Activated naive CD8-positive, alpha-beta T cell (primary cell): Measurements from ENCODE around the gene RPRD1B.

Experiments
- H3K27ac Mint-ChIP-seq: one replicate; pipeline ENCODE4 v1.8.0; 2021; ENCODE audit warnings: mixed read lengths
- H3K27me3 Mint-ChIP-seq: one replicate; pipeline ENCODE4 v1.8.0; 2021; ENCODE audit warnings: mixed read lengths
- H3K36me3 Mint-ChIP-seq: one replicate; pipeline ENCODE4 v1.8.0; 2021; ENCODE audit warnings: mixed read lengths
- H3K4me1 Mint-ChIP-seq: one replicate; pipeline ENCODE4 v1.8.0; 2021; ENCODE audit warnings: low read depth, mixed read lengths
- H3K4me3 Mint-ChIP-seq: one replicate; pipeline ENCODE4 v1.8.0; 2021; ENCODE audit warnings: mild to moderate bottlenecking, mixed read lengths
- H3K9me3 Mint-ChIP-seq: one replicate; pipeline ENCODE4 v1.8.0; 2021; ENCODE audit warnings: low read depth, mixed read lengths

RPRD1B gene

GRCh38 chr20:38044685-38045084 is 11.1 kb downstream of the RPRD1B start:
- peaks cover 17% of the 10 kb centered on the region for H3K36me3 Mint-ChIP-seq
- H3K27me3 Mint-ChIP-seq, result no peaks in the 10 kb centered on the region
- no peaks in the 10 kb centered on the region for H3K9me3 Mint-ChIP-seq
- no peak overlapping the region for H3K4me3 Mint-ChIP-seq
- H3K4me1 Mint-ChIP-seq, result peaks cover 57% of the 10 kb centered on the region
- no peak overlapping the region for H3K27ac Mint-ChIP-seq

DNA sequence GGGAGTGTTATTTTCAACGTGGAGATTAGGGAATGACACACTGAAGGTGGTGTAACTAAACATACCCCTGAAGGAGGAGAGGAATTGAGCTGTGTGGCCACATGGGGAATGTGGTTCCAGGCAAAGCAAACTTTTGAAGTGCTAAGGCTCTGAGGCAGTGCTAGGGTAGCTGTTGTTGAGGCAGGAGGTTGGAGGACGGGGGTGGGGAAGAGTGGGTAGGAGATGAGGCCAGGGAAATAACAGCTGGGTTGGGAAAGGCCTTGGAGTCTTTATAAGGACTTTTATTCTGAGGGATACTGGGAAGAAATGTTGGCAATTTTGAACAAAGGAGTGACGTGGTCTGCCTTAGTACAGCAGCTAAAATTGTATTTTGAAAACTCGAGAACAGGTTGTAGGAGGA is 13.0 kb downstream of the RPRD1B start:
- no peaks in the 10 kb centered on the region for H3K27me3 Mint-ChIP-seq

GRCh38 chr20:38049800-38050199 is 16.3 kb downstream of the RPRD1B start:
- Mint-ChIP-seq H3K9me3 (no peaks in the 10 kb centered on the region), H3K36me3 (peaks cover 13% of the 10 kb centered on the region), H3K27ac (peak overlapping the region; percentile 83), H3K27me3 (no peaks in the 10 kb centered on the region), H3K4me3 (no peak overlapping the region), H3K4me1 (peaks cover 56% of the 10 kb centered on the region)

More for the DNA sequence above, 13.0 kb downstream of the RPRD1B start:
- Mint-ChIP-seq H3K9me3 (no peaks in the 10 kb centered on the region), H3K4me1 (peaks cover 64% of the 10 kb centered on the region), H3K27ac (peak overlapping the region; percentile 59), H3K36me3 (peaks cover 19% of the 10 kb centered on the region), H3K4me3 (no peak overlapping the region)

DNA sequence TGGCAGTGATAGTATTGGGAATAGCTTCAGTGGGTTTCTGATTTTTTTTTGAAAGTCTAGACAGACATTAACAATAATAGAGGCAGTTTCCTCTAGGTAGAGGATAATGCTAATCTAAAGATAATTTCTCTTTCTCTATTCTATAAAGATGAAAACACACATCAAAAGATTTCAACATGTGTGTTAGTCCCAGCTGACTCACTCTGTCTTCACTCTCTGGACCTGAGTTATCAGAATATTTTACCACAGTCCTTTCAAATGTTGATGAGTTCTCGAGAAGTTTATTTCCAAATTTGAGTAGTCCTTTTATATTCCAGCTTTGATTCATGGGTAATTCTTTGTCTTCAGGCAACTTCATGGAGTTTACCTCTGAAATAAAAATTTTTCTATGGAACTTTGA is 17.1 kb downstream of the RPRD1B start:
- peak overlapping the region; percentile 83 for H3K27ac Mint-ChIP-seq
- H3K4me1 Mint-ChIP-seq, result peaks cover 54% of the 10 kb centered on the region
- H3K9me3 Mint-ChIP-seq, result no peaks in the 10 kb centered on the region
- H3K36me3 Mint-ChIP-seq, result peaks cover 13% of the 10 kb centered on the region
- no peaks in the 10 kb centered on the region for H3K27me3 Mint-ChIP-seq
- peak overlapping the region; percentile 14 for H3K4me3 Mint-ChIP-seq

DNA sequence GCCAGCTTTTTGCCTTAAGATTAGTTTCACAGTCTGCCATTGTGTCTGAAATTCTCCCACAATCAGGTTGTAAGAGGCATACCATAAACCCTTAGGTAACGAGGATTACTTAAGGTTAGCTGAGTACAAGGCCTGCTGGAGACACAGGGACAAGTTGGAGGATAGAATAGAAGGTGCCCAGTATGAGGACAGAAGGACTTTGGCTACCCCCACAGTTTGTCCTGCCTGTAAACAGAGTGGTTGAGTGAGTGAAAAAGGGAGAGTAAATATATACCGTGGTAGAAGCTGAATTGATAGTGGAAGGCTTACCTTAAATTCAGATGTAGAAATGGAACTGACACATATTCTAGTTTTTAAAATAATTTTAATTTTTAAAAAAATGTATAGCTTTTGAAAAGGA is 19.3 kb downstream of the RPRD1B start:
- no peak overlapping the region for H3K27ac Mint-ChIP-seq
- no peaks in the 10 kb centered on the region for H3K27me3 Mint-ChIP-seq
- no peak overlapping the region for H3K4me3 Mint-ChIP-seq
- H3K4me1 Mint-ChIP-seq, result peaks cover 55% of the 10 kb centered on the region
- H3K9me3 Mint-ChIP-seq, result no peaks in the 10 kb centered on the region
- H3K36me3 Mint-ChIP-seq, result peaks cover 12% of the 10 kb centered on the region

GRCh38 chr20:38054647-38055046 is 21.1 kb downstream of the RPRD1B start:
- Mint-ChIP-seq H3K27me3 (no peaks in the 10 kb centered on the region), H3K9me3 (no peaks in the 10 kb centered on the region), H3K27ac (no peak overlapping the region), H3K4me3 (no peak overlapping the region), H3K4me1 (peaks cover 51% of the 10 kb centered on the region), H3K36me3 (peaks cover 16% of the 10 kb centered on the region)

GRCh38 chr20:38055294-38055693 is 21.7 kb downstream of the RPRD1B start:
- Mint-ChIP-seq H3K27me3 (no peaks in the 10 kb centered on the region), H3K36me3 (peaks cover 17% of the 10 kb centered on the region), H3K4me1 (peaks cover 45% of the 10 kb centered on the region), H3K27ac (peak overlapping the region; percentile 23), H3K9me3 (no peaks in the 10 kb centered on the region), H3K4me3 (no peak overlapping the region)

GRCh38 chr20:38055848-38056247 is 22.3 kb downstream of the RPRD1B start:
- Mint-ChIP-seq H3K4me1 (peaks cover 39% of the 10 kb centered on the region), H3K27ac (peak overlapping the region; percentile 23), H3K27me3 (no peaks in the 10 kb centered on the region), H3K9me3 (no peaks in the 10 kb centered on the region), H3K4me3 (no peak overlapping the region), H3K36me3 (peaks cover 20% of the 10 kb centered on the region)

DNA sequence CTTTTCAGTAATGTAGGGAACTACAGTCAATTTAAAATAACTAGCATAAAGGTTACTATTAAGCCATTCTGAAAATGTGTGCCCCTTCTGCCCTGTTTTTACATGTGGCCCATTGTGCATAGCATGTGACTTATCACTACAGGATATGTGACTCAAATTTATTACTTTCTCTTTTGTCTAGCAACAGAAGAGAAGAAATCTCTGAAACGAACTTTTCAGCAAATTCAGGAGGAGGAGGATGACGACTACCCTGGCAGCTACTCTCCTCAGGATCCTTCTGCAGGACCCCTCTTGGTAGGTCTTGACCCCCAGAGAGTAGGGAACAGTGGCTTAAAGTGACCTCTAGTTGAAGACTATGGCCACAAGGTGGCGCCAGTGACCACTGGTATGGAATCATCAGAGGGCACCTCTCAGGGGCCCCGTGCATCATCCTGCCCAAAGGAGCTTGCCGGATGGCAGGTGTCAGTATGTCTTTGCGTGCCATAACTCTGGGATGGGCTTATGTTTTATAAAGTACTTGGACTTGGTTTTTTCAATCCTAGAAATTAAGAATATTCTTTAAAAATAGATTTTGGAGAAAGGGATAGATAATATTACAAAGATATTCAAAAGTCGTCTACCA is 23.9 kb downstream of the RPRD1B start:
- Mint-ChIP-seq H3K27ac (peak overlapping the region; percentile 95), H3K4me3 (peak overlapping the region; percentile 56), H3K4me1 (peaks cover 29% of the 10 kb centered on the region), H3K9me3 (no peaks in the 10 kb centered on the region), H3K36me3 (peaks cover 18% of the 10 kb centered on the region), H3K27me3 (no peaks in the 10 kb centered on the region)

DNA sequence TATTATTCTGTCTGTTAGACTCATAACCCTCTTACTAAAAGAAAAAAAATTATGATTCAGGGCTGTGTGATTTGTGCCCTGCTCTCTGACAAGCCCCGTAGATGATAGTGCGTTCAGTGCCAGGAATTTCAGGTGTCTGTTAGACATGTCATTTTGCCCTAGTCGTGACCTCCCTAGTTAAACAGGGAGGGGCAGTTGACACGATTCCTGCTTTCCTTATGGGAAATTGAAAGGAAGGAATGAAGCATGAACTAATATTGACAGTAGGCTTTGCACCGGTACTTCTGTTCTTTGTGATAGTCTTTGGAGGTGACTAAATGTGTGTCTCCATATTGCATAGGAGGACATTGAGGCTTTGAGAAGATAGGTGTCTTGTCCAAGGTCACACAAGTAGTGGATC is 26.3 kb downstream of the RPRD1B start:
- Mint-ChIP-seq H3K27me3 (no peaks in the 10 kb centered on the region), H3K27ac (no peak overlapping the region), H3K4me3 (no peak overlapping the region), H3K36me3 (peaks cover 15% of the 10 kb centered on the region), H3K9me3 (no peaks in the 10 kb centered on the region), H3K4me1 (peaks cover 21% of the 10 kb centered on the region)

DNA sequence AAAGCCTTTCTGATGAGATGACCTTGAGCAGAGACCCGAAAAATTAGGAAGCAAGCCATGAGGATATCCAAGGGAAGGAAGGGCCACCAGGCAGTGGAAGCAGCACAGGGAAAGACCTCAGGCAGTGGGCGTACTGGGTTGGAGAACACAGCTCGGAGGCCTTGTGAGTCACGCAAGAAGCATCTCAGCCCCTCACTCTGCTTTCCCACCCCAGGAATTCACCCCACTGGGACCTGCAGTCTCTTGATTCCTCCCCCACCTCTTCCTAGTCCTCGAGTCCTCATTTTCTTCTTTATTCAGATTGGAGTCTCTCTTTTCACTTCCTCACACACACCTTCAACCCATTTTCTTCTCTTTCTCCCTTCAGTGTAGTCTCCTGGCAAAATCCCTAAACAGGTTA is 27.0 kb downstream of the RPRD1B start:
- Mint-ChIP-seq H3K4me3 (no peak overlapping the region), H3K27me3 (no peaks in the 10 kb centered on the region), H3K4me1 (peaks cover 16% of the 10 kb centered on the region), H3K27ac (no peak overlapping the region), H3K36me3 (peaks cover 15% of the 10 kb centered on the region), H3K9me3 (no peaks in the 10 kb centered on the region)

- Mint-ChIP-seq H3K36me3 (peaks cover 15% of the 10 kb centered on the region), H3K27me3 (no peaks in the 10 kb centered on the region), H3K27ac (no peak overlapping the region), H3K9me3 (no peaks in the 10 kb centered on the region), H3K4me1 (peaks cover 12% of the 10 kb centered on the region), H3K4me3 (no peak overlapping the region)
These were observed 27.6 kb downstream of the RPRD1B start for GRCh38 chr20:38061109-38061508.

- H3K4me1 Mint-ChIP-seq, result no peaks in the 10 kb centered on the region
These were observed 29.3 kb downstream of the RPRD1B start for GRCh38 chr20:38062890-38063289.

DNA sequence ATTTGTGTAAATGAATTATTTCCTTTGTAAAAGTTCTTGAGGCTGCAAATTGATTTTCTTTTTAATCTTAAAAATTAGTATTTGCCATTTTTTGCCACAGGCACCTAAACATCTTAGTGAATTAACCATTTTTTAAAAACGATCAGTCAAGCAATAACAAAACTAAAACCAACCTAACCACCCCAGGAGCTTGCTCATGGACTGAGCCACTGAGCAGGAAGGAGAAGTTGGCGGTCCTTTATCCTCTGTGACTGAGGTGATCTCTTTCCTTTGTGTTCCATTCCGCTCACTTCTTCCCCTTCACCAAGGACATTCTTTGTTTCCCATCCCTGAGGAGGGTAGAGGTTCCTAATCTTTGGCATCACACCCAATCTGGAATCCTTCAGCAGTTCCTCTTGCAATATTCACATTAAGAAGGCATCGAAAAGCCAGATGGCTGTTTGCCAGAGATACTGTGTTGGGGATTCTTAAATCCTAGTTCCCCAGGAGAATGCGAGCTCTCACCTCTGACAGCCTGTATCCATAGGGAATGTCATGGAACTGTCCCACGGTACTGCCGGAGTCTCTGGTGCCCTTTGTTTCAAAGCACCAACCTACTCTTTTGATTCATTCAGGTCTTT is 30.5 kb downstream of the RPRD1B start:
- H3K27me3 Mint-ChIP-seq, result no peaks in the 10 kb centered on the region
- no peaks in the 10 kb centered on the region for H3K4me1 Mint-ChIP-seq
- H3K27ac Mint-ChIP-seq, result no peak overlapping the region
- H3K36me3 Mint-ChIP-seq, result peaks cover 19% of the 10 kb centered on the region
- H3K4me3 Mint-ChIP-seq, result no peak overlapping the region
- no peaks in the 10 kb centered on the region for H3K9me3 Mint-ChIP-seq

More at GRCh38 chr20:38062890-38063289, 29.3 kb downstream of the RPRD1B start:
- Mint-ChIP-seq H3K9me3 (no peaks in the 10 kb centered on the region), H3K4me3 (no peak overlapping the region), H3K36me3 (peaks cover 16% of the 10 kb centered on the region), H3K27ac (no peak overlapping the region), H3K27me3 (no peaks in the 10 kb centered on the region)

- Mint-ChIP-seq H3K27me3 (no peaks in the 10 kb centered on the region), H3K36me3 (peaks cover 17% of the 10 kb centered on the region), H3K27ac (no peak overlapping the region), H3K4me3 (no peak overlapping the region), H3K9me3 (no peaks in the 10 kb centered on the region), H3K4me1 (peaks cover 2% of the 10 kb centered on the region)
These were observed 32.3 kb downstream of the RPRD1B start for GRCh38 chr20:38065764-38066375.
